SU-DHL-6 (cell line): ENCODE measurements around the gene ATP5F1E.

Source experiments
- EZH2phosphoT487 ChIP-seq: fragments of 200-600 bp; sonication (generic), shearing (Covaris generic); conservative IDR thresholded peaks from 2 replicates; pipeline ENCODE4 v1.6.1; 2018; ENCODE audit warnings: mild to moderate bottlenecking, antibody characterized with exemption, low read length, moderate library complexity, mixed read lengths
- TF ChIP-seq, protein P1 (sequence below): fragments of 200-600 bp; sonication (generic); IDR thresholded peaks from one replicate; pipeline ENCODE4 v1.5.1; 2017; ENCODE audit warnings: antibody characterized with exemption, mild to moderate bottlenecking, low read length, moderate library complexity; ENCODE audit not compliant: insufficient read depth, poor library complexity, severe bottlenecking

DNA sequence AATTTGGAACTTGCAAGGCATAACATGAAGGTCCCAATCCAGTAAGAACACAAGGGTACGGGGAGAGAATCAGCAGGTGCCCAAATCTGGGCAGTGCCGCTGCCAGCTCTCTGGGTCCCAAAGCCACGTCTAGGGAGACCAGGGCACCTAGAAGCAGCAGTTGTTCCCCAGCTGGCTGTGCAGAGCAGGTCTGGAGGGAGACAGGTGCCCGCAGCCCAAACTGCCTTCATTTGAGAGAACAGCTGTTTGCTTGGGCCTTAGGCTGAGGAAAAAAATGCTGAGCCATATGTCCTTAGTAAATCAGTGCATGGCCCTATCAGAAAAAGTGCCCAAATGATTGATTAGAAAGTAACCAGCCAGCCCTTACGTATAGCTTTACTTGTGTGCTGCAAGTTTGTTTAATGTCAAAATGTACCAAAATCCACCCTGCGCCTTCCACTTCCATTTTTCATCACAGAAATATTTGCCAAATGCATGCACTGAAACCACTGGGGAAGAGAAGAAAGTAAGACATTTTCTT is 19.6 kb upstream of the ATP5F1E start:
- TF ChIP-seq, protein P1, sequence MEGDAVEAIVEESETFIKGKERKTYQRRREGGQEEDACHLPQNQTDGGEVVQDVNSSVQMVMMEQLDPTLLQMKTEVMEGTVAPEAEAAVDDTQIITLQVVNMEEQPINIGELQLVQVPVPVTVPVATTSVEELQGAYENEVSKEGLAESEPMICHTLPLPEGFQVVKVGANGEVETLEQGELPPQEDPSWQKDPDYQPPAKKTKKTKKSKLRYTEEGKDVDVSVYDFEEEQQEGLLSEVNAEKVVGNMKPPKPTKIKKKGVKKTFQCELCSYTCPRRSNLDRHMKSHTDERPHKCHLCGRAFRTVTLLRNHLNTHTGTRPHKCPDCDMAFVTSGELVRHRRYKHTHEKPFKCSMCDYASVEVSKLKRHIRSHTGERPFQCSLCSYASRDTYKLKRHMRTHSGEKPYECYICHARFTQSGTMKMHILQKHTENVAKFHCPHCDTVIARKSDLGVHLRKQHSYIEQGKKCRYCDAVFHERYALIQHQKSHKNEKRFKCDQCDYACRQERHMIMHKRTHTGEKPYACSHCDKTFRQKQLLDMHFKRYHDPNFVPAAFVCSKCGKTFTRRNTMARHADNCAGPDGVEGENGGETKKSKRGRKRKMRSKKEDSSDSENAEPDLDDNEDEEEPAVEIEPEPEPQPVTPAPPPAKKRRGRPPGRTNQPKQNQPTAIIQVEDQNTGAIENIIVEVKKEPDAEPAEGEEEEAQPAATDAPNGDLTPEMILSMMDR = no peak
- TF ChIP-seq EZH2phosphoT487 = no peak
